K562 (cell line): ENCODE measurements around the gene TCF4. TPM values are rescaled to one million over a fixed set of nuclear protein-coding genes. Genes with fewer than 3 reads are reported as not detected.

Source experiments
- ATAC-seq: fragments of 200-7000 bp; cut with Tn5 transposase; 3 replicates; pipeline ENCODE4 v1.9.1; 2020; ENCODE audit warnings: moderate library complexity
- BruUV-seq: library from RNA; stranded (reverse); fragments of 400-500 nt; replicated peaks from 2 replicates; lab custom pipeline; 2021; lab: Mats Ljungman, UMichigan
- CTCF ChIA-PET: fragments of 300-600 bp; formaldehyde crosslinking; extraction: SDS; loops from one replicate; lab custom pipeline; 2021; ENCODE audit warnings: low intra/inter-chr PET ratio; lab: Yijun Ruan, JAX
- POLR2A ChIA-PET: fragments of 300-600, 350-650 bp; sonication (Branson Sonifier 250); formaldehyde crosslinking; extraction: SDS; loops from one replicate; lab custom pipeline; 2021; ENCODE audit warnings: antibody characterized with exemption, inconsistent platforms; lab: Yijun Ruan, JAX
- DNase-seq, 4 experiments: peaks; one replicate each; pipeline versions ENCODE4 v3.0.0 to v3.0.0-alpha.2; 2011 to 2018; ENCODE audit warnings: low spot score in 3 of 4, mixed read lengths in 3 of 4; ENCODE audit errors: extremely low read depth in 1 of 4
- FAIRE-seq: peaks from 2 replicates; lab custom pipeline; 2011; peaks lifted over from hg19 to GRCh38; lab: Jason Lieb, UNC
- H2AFZ ChIP-seq: 2 replicates; pipeline ENCODE4 v1.6.0; 2011; ENCODE audit warnings: low read depth, low read length, control low read depth, inconsistent platforms
- H3K27ac ChIP-seq: fragments of 200-600 bp; 3 replicates; pipeline ENCODE4 v1.8.0; 2011; ENCODE audit warnings: low read depth, mild to moderate bottlenecking, control low read depth, inconsistent platforms, low read length, moderate library complexity, mixed read lengths; ENCODE audit errors: extremely low read depth
- H3K27me3 ChIP-seq, 2 experiments: fragments of 300-600 bp in 1 of 2; 2 replicates in 1 of 2; 3 replicates in 1 of 2; pipeline versions ENCODE4 v1.6.0 to v1.8.0; 2011; ENCODE audit warnings: inconsistent platforms in 2 of 2, low read length in 2 of 2, mild to moderate bottlenecking in 1 of 2, mixed read lengths in 1 of 2, moderate library complexity in 1 of 2; ENCODE audit not compliant: control insufficient read depth in 2 of 2, insufficient read depth in 2 of 2
- H3K36me3 ChIP-seq: fragments of 300-600 bp; 3 replicates; pipeline ENCODE4 v1.8.0; 2011; ENCODE audit warnings: mild to moderate bottlenecking, low read length, inconsistent platforms; ENCODE audit not compliant: control insufficient read depth, insufficient read depth
- H3K4me1 ChIP-seq, 2 experiments: fragments of 200-600 bp in 1 of 2; replicated peaks in 1 of 2; 2 replicates in 1 of 2; 3 replicates in 1 of 2; pipeline versions ENCODE4 v1.5.1 to v1.8.0; 2011; ENCODE audit warnings: inconsistent platforms in 2 of 2, low read length in 2 of 2, mild to moderate bottlenecking in 1 of 2, mixed read lengths in 1 of 2, moderate library complexity in 1 of 2; ENCODE audit not compliant: control insufficient read depth in 2 of 2, insufficient read depth in 2 of 2
- H3K4me2 ChIP-seq: 2 replicates; pipeline ENCODE4 v1.6.1; 2011; ENCODE audit warnings: low read length, control low read depth, inconsistent platforms, mixed read lengths; ENCODE audit not compliant: insufficient read depth
- H3K4me3 ChIP-seq: fragments of 200-600 bp; sonication (generic), shearing (Covaris generic); 2 replicates; pipeline ENCODE4 v1.5.1; 2016; ENCODE audit warnings: control low read depth, inconsistent platforms
- H3K79me2 ChIP-seq: fragments of 200-600 bp; 3 replicates; pipeline ENCODE4 v1.8.0; 2011; ENCODE audit warnings: low read length, inconsistent platforms; ENCODE audit not compliant: control insufficient read depth, insufficient read depth
- H3K9ac ChIP-seq, 2 experiments: 2 replicates each; pipeline versions ENCODE4 v1.6.0 to v1.6.1; 2011; ENCODE audit warnings: low read depth in 2 of 2, low read length in 2 of 2, control low read depth in 1 of 2, inconsistent platforms in 1 of 2, mild to moderate bottlenecking in 1 of 2, mixed read lengths in 1 of 2; ENCODE audit not compliant: insufficient read depth in 1 of 2
- H3K9me1 ChIP-seq: one replicate; pipeline ENCODE4 v1.6.0; 2011; ENCODE audit warnings: inconsistent platforms, mild to moderate bottlenecking, low read length, moderate library complexity; ENCODE audit not compliant: control insufficient read depth, insufficient read depth
- H3K9me3 ChIP-seq: replicated peaks from 2 replicates; pipeline ENCODE4 v1.5.1; 2011; ENCODE audit warnings: low read depth, low read length, inconsistent platforms; ENCODE audit not compliant: control insufficient read depth, insufficient read depth
- H4K20me1 ChIP-seq: replicated peaks from 2 replicates; pipeline ENCODE4 v1.6.1; 2011; ENCODE audit warnings: low read length, inconsistent platforms, mixed read lengths; ENCODE audit not compliant: control insufficient read depth, insufficient read depth
- CHCHD3 ChIP-seq: fragments of 250-450 bp; sonication (Bioruptor Pico); IDR thresholded peaks from 2 replicates; pipeline ENCODE4 v2.1.2; 2022; ENCODE audit warnings: mild to moderate bottlenecking
- E2F3 ChIP-seq: fragments of 250-450 bp; sonication (Bioruptor Pico); IDR thresholded peaks from 2 replicates; pipeline ENCODE4 v1.4.0; 2020; ENCODE audit warnings: mild to moderate bottlenecking
- HBP1 ChIP-seq: fragments of 450-650 bp; formaldehyde crosslinking; IDR thresholded peaks from 2 replicates; pipeline ENCODE4 v1.4.0; 2022; ENCODE audit warnings: missing genetic modification characterization
- MEIS2 ChIP-seq: fragments of 450-650 bp; IDR thresholded peaks from 2 replicates; pipeline ENCODE4 v1.6.1; 2014; ENCODE audit warnings: mild to moderate bottlenecking; ENCODE audit not compliant: partially characterized antibody
- NR2C1 ChIP-seq, 2 experiments: fragments of 450-650 bp; IDR thresholded peaks; 2 replicates each; pipeline ENCODE4 v1.6.1; 2017; ENCODE audit warnings: mild to moderate bottlenecking in 2 of 2, antibody characterized with exemption in 1 of 2, inconsistent platforms in 1 of 2, missing compliant biosample characterization in 1 of 2, missing genetic modification characterization in 1 of 2
- PATZ1 ChIP-seq: fragments of 250-450 bp; sonication (Bioruptor Pico); IDR thresholded peaks from 2 replicates; pipeline ENCODE4 v1.5.0; 2020; ENCODE audit warnings: mild to moderate bottlenecking, borderline replicate concordance
- PREB ChIP-seq: sonication (generic); formaldehyde crosslinking; IDR thresholded peaks from 2 replicates; pipeline ENCODE4 v1.8.1; 2023; ENCODE audit warnings: mild to moderate bottlenecking, missing genetic modification reagents
- PTRF ChIP-seq: fragments of 450-650 bp; IDR thresholded peaks from 2 replicates; pipeline ENCODE4 v1.6.1; 2016; ENCODE audit warnings: mild to moderate bottlenecking, missing genetic modification characterization, missing compliant biosample characterization
- SFPQ ChIP-seq: fragments of 200-400 bp; formaldehyde crosslinking; IDR thresholded peaks from 2 replicates; pipeline ENCODE4 v1.6.1; 2017; ENCODE audit warnings: mild to moderate bottlenecking, low read depth, low read length, moderate library complexity
- STAT5A ChIP-seq: IDR thresholded peaks from 2 replicates; pipeline ENCODE4 v1.6.1; 2012; ENCODE audit warnings: low read length, inconsistent platforms, borderline replicate concordance
- ZNF239 ChIP-seq: fragments of 250-450 bp; sonication (Bioruptor Pico); IDR thresholded peaks from 2 replicates; pipeline ENCODE4 v1.4.0; 2020; ENCODE audit warnings: mild to moderate bottlenecking
- ZNF24 ChIP-seq: fragments of 450-650 bp; IDR thresholded peaks from 2 replicates; pipeline ENCODE4 v1.6.1; 2016
- ZNF398 ChIP-seq: fragments of 250-450 bp; sonication (Bioruptor Pico); IDR thresholded peaks from 2 replicates; pipeline ENCODE4 v1.8.0; 2021; ENCODE audit warnings: moderate library complexity, mild to moderate bottlenecking, inconsistent platforms
- ZNF583 ChIP-seq: fragments of 250-450 bp; sonication (Bioruptor Pico); IDR thresholded peaks from 2 replicates; pipeline ENCODE4 v1.4.0; 2020
- in situ Hi-C: fragments of 300-500 bp; cut with MboI; formaldehyde crosslinking; loops from 4 replicates; pipeline ENCODE4 v1.15.0; 2018; ENCODE audit warnings: inconsistent platforms, mixed read lengths
- intact Hi-C: fragments of 100-400 bp; cut with micrococcal nuclease; formaldehyde crosslinking; loops from 2 replicates; pipeline ENCODE4 v1.14.2; 2022
- polyA plus RNA-seq, 8 experiments: library from polyadenylated mRNA; depleted of rRNA in 4 of 8; stranded (reverse) in 5 of 8; unstranded in 3 of 8; fragments of >200 nt; fragmentation: Nextera tagmentation in 2 of 8; fragmentation: Illumina TruSeq in 1 of 8; extraction: Ambion mirVana in 2 of 8; extraction: Trizol in 1 of 8; gene quantifications; 2 replicates each; pipeline versions ENCODE4 v1.2.1 to v1.2.3, GENCODE V29; 2011 to 2014; ENCODE audit warnings: inconsistent platforms in 1 of 8, missing spikeins in 1 of 8
- total RNA-seq, 7 experiments: library from RNA; depleted of rRNA in 6 of 7; stranded (reverse); fragments of >200 nt in 6 of 7; fragmentation: Illumina TruSeq in 2 of 7; extraction: Trizol in 2 of 7; gene quantifications; 2 replicates each; pipeline versions ENCODE4 v1.2.1 to v1.2.3, GENCODE V29; 2011 to 2021; ENCODE audit warnings: low replicate concordance in 1 of 7

Gene TCF4
- total and polyA plus RNA-seq, 9 of the 15 experiments (the other 6 are each of a cell fraction or from before 2014, with no cell fraction given) = 4.8 to 24.7 (median 15.2) TPM

GRCh38 chr18:55239740-55240139 is 348.3 kb downstream of the TCF4 start:
- FAIRE-seq (no peak), DNase-seq (no peak), ATAC-seq (no peak)
- intact Hi-C loops (loop anchor here (5.0 to 10.0 kb wide), 2 partner anchors 185 to 1338 kb away; no protein-coding TSS in a partner anchor), in situ Hi-C loops (loop anchor here (25.0 kb wide), 2 partner anchors 548 to 1323 kb away; no protein-coding TSS in a partner anchor)
- Histone ChIP-seq H3K4me1 (no peaks in the 10 kb centered on the region), H3K4me2 (no peak overlapping the region), H3K9me1 (no peaks in the 10 kb centered on the region), H3K9ac (no peak overlapping the region), H3K36me3 (no peaks in the 10 kb centered on the region; the same call in 2 of the 3 replicates), H4K20me1 (no peaks in the 10 kb centered on the region), H3K9me3 (no peaks in the 10 kb centered on the region), H3K4me3 (no peak overlapping the region), H2AFZ (no peak overlapping the region), H3K27me3 (no peaks in the 10 kb centered on the region), H3K79me2 (no peaks in the 10 kb centered on the region; the same call in 2 of the 3 replicates), H3K27ac (no peak overlapping the region)
- ChIA-PET CTCF (no interaction called here), POLR2A (no interaction called here)
- no TSS peak for BruUV-seq
- TF ChIP-seq PREB (CRISPR knock-in tag) (no peak), ZNF24 (no peak), SFPQ (no peak), HBP1 (no peak), STAT5A (no peak), PATZ1 (no peak), PTRF (tag) (no peak), NR2C1 (IDR thresholded peaks at IDR 0.05) (no peak), NR2C1 (tag; IDR thresholded peaks at IDR 0.05) (no peak), E2F3 (CRISPR knock-in tag) (no peak), ZNF239 (CRISPR knock-in tag) (no peak), ZNF398 (CRISPR knock-in tag) (no peak), ZNF583 (CRISPR knock-in tag) (no peak), CHCHD3 (CRISPR knock-in tag) (no peak), MEIS2 (no peak)
